ENCODE measurements around the gene CXCL9.
"Not testable (repeated sequence)": the region's sequence is repeated elsewhere in the genome, so short reads cannot be mapped to it uniquely, and the experiment has no call there.

Gene CXCL9

GRCh38 chr4:76007089-76007862, at the start of gene CXCL9:
Gene CXCL9 (minus strand): TSS chr4:76007509. CDS start chr4:76007449, 60 bp downstream.
- H3K4me3 ChIP-seq (ENCODE audit: low read depth, low read length), result no peak within 1 kb of the TSS
- no peak for TF ChIP-seq CTCF (IDR thresholded peaks at IDR 0.05; ENCODE audit: borderline replicate concordance, insufficient read depth, low read depth, low read length)

GRCh38 chr4:76055421-76055820, 48.1 kb upstream of the CXCL9 start:
- no peak overlapping the region for H3K4me3 ChIP-seq (ENCODE audit: low read depth, low read length)
- no peak for TF ChIP-seq CTCF (IDR thresholded peaks at IDR 0.05; ENCODE audit: borderline replicate concordance, insufficient read depth, low read depth, low read length)

GRCh38 chr4:76055016-76055415, 47.7 kb upstream of the CXCL9 start:
- TF ChIP-seq CTCF (IDR thresholded peaks at IDR 0.05; ENCODE audit: borderline replicate concordance, insufficient read depth, low read depth, low read length), result no peak
- no peak overlapping the region for H3K4me3 ChIP-seq (ENCODE audit: low read depth, low read length)

- H3K4me3 ChIP-seq (ENCODE audit: low read depth, low read length), result no peak overlapping the region
Measured at GRCh38 chr4:76053730-76054129, 46.4 kb upstream of the CXCL9 start.

GRCh38 chr4:76050560-76051050, 43.3 kb upstream of the CXCL9 start:
- not testable (repeated sequence) for H3K4me3 ChIP-seq (ENCODE audit: low read depth, low read length)

More at GRCh38 chr4:76053730-76054129, 46.4 kb upstream of the CXCL9 start:
- no peak for TF ChIP-seq CTCF (IDR thresholded peaks at IDR 0.05; ENCODE audit: borderline replicate concordance, insufficient read depth, low read depth, low read length)

GRCh38 chr4:76049860-76050416, 42.6 kb upstream of the CXCL9 start:
- H3K4me3 ChIP-seq (ENCODE audit: low read depth, low read length), result not testable (repeated sequence)

GRCh38 chr4:76044686-76045085, 37.4 kb upstream of the CXCL9 start:
- H3K4me3 ChIP-seq (ENCODE audit: low read depth, low read length), result not testable (repeated sequence)

- H3K4me3 ChIP-seq (ENCODE audit: low read depth, low read length), result not testable (repeated sequence)
Measured at GRCh38 chr4:76043306-76043705, 36.0 kb upstream of the CXCL9 start.

- H3K4me3 ChIP-seq (ENCODE audit: low read depth, low read length), result not testable (repeated sequence)
Measured at GRCh38 chr4:76042241-76042998, 35.1 kb upstream of the CXCL9 start.

Data from GM12875 (cell line).